ENCODE data around the gene EPB41L4A. TPM values are rescaled to one million over a fixed set of nuclear protein-coding genes. Genes with fewer than 3 reads are reported as not detected.

The EPB41L4A gene
- total RNA-seq, 3 donors from 2014 or later, result 11.8 to 18.2 (median 13.2) TPM

DNA sequence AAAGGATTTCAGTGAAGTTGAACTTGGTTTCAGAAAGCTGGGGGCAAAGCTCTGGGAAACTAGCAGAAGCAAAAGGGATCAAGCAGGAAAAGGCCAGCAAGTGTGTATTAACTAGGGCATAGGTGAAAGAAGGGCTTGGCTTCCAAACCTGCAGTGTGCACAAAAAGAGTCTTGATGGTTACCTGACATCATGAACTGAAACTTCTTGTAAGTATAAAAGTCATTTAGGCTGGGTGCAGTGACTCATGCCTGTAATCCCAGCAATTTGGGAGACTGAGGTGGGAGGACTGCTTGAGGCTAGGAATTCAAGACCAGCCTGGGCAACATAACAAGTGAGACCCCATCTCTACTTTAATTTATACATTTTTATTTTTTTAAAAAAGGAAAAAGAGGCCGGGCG is 216.4 kb downstream of the EPB41L4A start:
- H3K4me1 ChIP-seq (ENCODE audit: low read depth), result no peaks in the 10 kb centered on the region
- DNase-seq (no peak), ATAC-seq (no peak)
- intact Hi-C loops (cut with DNase I, micrococcal nuclease), result no loop called here
- TF ChIP-seq, protein P1, sequence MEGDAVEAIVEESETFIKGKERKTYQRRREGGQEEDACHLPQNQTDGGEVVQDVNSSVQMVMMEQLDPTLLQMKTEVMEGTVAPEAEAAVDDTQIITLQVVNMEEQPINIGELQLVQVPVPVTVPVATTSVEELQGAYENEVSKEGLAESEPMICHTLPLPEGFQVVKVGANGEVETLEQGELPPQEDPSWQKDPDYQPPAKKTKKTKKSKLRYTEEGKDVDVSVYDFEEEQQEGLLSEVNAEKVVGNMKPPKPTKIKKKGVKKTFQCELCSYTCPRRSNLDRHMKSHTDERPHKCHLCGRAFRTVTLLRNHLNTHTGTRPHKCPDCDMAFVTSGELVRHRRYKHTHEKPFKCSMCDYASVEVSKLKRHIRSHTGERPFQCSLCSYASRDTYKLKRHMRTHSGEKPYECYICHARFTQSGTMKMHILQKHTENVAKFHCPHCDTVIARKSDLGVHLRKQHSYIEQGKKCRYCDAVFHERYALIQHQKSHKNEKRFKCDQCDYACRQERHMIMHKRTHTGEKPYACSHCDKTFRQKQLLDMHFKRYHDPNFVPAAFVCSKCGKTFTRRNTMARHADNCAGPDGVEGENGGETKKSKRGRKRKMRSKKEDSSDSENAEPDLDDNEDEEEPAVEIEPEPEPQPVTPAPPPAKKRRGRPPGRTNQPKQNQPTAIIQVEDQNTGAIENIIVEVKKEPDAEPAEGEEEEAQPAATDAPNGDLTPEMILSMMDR (IDR thresholded peaks at IDR 0.05), result no peak
- no peak overlapping the region for H3K4me3 ChIP-seq
- H3K9me3 ChIP-seq, result no peaks in the 10 kb centered on the region
- no peaks in the 10 kb centered on the region for H3K36me3 ChIP-seq (ENCODE audit: low read depth)

DNA sequence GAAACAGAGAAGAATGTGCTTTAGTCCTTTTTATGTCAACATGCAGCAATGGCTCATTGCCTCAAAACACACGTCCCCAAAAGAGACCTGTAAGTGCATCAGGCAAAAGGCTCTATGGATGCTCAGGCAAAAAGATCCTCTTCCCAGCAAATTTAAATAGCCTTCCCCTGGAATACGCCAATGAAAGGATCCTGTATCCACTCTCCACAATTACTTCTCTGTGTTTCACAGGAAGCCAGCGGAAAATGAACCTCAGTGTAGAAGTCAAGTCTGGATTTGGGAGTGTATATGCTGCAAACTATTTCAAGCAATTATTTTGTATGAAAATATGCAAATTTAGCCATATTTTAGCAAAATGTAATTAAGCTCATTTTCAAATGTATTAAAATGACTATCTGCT is 217.9 kb downstream of the EPB41L4A start:
- no peaks in the 10 kb centered on the region for H3K9me3 ChIP-seq
- no peak overlapping the region for H3K4me3 ChIP-seq
- intact Hi-C loops (cut with DNase I, micrococcal nuclease), result no loop called here
- H3K4me1 ChIP-seq (ENCODE audit: low read depth), result no peaks in the 10 kb centered on the region
- TF ChIP-seq, protein P1 (IDR thresholded peaks at IDR 0.05), result no peak
- no peak for ATAC-seq
- no peaks in the 10 kb centered on the region for H3K36me3 ChIP-seq (ENCODE audit: low read depth)
- DNase-seq, result no peak

DNA sequence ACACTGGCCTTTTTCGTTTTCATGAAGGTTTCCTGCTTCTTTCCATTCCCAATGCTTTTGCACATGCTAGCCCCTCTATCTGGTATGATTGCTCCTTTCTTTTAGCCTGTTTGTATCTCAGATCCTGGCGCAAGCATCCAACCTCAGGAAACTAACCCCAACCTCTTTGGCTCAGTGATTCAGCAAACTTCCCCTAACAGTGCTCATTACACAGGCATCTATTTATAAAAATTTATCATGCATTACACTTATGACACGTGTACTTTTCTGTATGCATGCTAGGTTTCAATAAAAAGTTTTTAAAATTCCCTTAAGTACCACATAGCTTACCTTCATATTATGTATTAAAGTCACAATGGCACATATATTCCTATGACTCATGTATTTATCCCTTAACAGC is 218.9 kb downstream of the EPB41L4A start:
- Histone ChIP-seq H3K9me3 (no peaks in the 10 kb centered on the region), H3K4me3 (no peak overlapping the region), H3K4me1 (ENCODE audit: low read depth) (no peaks in the 10 kb centered on the region), H3K36me3 (ENCODE audit: low read depth) (no peaks in the 10 kb centered on the region)
- DNase-seq (no peak), ATAC-seq (no peak)
- intact Hi-C loops (cut with DNase I, micrococcal nuclease), result no loop called here
- TF ChIP-seq, protein P1 (IDR thresholded peaks at IDR 0.05), result no peak

DNA sequence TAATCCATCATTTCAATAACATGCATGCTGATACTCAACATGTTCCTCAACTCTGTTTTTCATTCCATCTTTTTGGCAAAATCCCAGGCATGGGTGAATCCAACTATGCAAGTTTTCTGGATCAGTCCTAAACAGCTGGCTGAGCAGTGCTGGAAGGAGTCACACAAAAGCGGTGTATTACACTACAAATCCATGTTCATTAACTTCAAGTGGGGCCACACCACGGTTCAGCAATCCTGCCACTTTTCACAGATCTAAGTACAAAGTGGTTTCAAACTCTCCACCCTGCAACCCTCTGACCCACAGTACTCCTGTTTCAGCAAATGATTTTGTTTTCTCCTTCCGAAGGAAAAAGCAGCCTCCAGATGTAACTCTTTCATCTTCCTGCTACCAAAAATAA is 222.5 kb downstream of the EPB41L4A start:
- H3K4me1 ChIP-seq (ENCODE audit: low read depth), result no peaks in the 10 kb centered on the region
- intact Hi-C loops (cut with DNase I, micrococcal nuclease), result no loop called here
- H3K36me3 ChIP-seq (ENCODE audit: low read depth), result no peaks in the 10 kb centered on the region
- TF ChIP-seq, protein P1 (IDR thresholded peaks at IDR 0.05), result no peak
- H3K9me3 ChIP-seq, result no peaks in the 10 kb centered on the region
- ATAC-seq (no peak), DNase-seq (no peak)
- H3K4me3 ChIP-seq, result no peak overlapping the region

DNA sequence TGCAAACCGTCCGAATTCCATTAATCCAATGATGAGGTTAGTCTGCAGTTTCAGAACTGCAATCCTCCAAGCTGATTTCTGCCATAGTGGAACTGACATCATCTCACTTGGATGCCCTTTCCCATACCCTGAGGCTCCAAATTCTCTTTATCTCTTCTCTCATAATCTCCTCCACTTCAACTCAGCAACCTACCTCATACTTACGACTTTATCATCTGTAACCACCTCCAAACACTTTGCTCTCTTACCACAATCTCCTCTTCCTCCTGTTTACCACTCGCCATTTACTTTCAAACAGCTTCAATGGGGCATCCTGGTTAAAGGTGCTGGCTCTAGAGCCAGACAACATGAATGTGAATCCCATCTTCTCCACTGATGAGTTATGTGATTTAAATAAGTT is 223.2 kb downstream of the EPB41L4A start:
- no peak for ATAC-seq
- TF ChIP-seq, protein P1 (IDR thresholded peaks at IDR 0.05), result no peak

DNA sequence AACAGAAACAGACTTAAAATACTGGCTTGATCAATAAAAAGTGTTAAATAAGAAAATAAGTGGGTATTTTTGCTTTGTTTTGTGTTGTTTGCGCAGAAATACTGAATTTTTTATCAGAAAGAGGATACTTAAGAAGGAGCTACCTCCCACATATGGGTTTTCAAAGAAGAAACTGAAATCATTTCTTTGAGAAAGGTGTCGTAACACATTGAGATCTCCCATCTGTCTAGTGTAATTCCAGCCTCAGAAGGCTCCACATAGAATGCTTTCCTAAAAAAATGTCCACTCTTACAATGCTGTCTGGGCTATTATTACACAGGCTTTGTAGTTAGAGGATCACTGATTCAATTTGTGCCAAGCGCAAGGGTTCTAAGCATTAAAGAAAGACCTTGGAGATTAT is 226.2 kb downstream of the EPB41L4A start:
- DNase-seq (no peak), ATAC-seq (no peak)
- H3K4me3 ChIP-seq, result no peak overlapping the region
- no peaks in the 10 kb centered on the region for H3K4me1 ChIP-seq (ENCODE audit: low read depth)
- TF ChIP-seq, protein P1 (IDR thresholded peaks at IDR 0.05), result no peak
- H3K9me3 ChIP-seq, result no peaks in the 10 kb centered on the region
- no peaks in the 10 kb centered on the region for H3K36me3 ChIP-seq (ENCODE audit: low read depth)
- intact Hi-C loops (cut with DNase I, micrococcal nuclease), result no loop called here

More for the DNA sequence above, 223.2 kb downstream of the EPB41L4A start:
- no peak for DNase-seq
- H3K4me1 ChIP-seq (ENCODE audit: low read depth), result no peaks in the 10 kb centered on the region
- no peaks in the 10 kb centered on the region for H3K36me3 ChIP-seq (ENCODE audit: low read depth)
- no peak overlapping the region for H3K4me3 ChIP-seq
- intact Hi-C loops (cut with DNase I, micrococcal nuclease), result no loop called here
- no peaks in the 10 kb centered on the region for H3K9me3 ChIP-seq
